Activated naive CD4-positive, alpha-beta T cell (primary cell): ENCODE data around the gene ASB7.
"Not testable (repeated sequence)": the region's sequence is repeated elsewhere in the genome, so short reads cannot be mapped to it uniquely, and the experiment has no call there.

Experiments
- DNase-seq, 4 experiments: peaks; one replicate each; lab custom pipeline; 2025; lab: John Stamatoyannopoulos, UW

ASB7 gene

DNA sequence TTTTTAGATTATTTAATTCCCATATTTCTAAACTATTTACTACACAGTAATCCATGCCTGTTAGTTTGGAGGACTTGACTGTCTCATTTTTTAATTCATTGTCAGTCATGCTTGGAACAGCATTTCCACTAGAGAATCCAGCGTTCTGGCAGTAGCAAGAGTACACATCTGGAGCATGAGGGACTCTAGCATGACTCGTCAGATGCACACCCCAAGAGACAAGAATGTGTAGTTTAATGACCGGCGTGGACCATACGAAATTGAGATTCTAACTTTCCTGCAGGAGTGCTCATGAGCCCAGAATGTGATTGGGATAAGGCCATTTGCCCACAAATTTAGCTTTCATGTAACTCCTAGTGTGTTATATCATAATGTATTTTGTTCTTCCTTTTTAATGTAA lies 48.9 kb downstream of the ASB7 start:
- DNase-seq = no peak

DNA sequence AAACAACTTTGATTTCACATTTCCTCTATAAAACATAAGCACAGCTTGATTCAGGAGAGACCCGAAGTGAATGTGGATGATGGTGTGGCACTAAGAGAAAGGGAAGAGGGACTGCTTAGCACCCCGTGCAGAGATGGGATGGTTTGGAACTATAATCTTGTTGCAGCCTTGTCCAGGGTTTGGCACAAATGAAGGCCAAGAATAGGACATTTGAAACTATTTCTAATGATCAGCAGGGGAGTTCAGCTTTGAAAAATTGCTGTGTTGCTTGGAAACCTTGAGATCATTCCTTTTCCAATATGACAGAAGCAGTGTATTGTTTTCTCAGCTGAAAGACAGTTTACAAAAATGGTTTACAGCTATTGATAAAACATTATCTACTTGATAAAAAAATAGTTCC lies 49.7 kb downstream of the ASB7 start:
- DNase-seq = no peak

DNA sequence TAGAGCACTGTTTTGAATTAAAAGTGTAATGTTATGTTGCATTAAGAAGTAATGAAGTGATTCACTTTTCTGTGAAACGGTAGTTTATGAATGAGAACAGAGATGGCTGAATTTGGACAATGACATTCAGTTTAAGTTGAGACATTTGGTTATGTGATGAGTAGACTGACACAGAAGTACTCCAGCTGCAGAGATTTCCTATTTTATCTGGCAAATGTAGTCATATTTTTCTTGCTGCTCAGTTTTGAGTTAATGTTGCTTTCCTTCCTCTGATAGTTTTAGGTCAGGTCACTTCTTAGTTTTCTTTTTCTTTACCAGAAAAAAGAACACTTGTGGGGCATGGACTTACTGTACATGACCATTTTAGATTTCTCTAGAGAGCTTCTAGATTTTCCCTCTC lies 51.2 kb downstream of the ASB7 start:
- DNase-seq = no peak

DNA sequence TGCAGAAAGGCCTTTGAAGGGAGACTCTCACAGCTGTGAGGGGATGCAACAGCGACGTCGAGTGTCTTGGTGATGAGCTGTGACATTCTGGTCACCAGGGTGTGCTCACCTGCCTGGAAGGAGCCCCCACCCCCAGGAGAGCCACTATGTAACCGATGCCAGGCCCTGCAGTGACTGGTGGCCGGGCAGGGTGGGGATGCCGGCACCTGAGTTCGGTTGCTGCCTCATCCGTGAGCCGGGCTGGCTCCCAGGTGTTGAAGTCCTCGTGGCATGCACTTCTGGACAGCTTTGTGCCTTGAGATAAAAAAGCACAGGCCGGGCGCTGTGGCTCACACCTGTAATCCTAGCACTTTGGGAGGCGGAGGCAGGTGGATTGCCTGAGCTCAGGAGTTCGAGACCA lies 56.5 kb downstream of the ASB7 start:
- DNase-seq = no peak

DNA sequence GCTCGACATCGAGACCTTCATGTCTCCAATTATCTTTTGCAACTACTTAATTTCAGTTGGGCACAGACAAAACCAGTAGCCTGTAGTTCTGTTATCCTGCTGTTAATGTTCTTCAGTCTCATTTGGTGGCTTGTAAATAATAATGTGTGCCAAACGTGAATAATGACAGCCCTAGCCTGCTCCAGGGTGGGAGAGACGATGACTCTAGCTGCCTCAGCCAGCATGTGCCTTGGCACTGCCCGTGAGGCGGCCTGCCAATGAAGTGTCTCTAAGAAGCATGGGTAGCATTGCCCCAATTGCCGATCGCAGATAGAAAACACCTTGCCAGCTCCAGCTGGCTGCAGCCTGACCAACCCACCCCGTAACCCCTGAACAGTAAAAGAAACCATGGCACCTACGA lies 58.8 kb downstream of the ASB7 start:
- no peak for DNase-seq

DNA sequence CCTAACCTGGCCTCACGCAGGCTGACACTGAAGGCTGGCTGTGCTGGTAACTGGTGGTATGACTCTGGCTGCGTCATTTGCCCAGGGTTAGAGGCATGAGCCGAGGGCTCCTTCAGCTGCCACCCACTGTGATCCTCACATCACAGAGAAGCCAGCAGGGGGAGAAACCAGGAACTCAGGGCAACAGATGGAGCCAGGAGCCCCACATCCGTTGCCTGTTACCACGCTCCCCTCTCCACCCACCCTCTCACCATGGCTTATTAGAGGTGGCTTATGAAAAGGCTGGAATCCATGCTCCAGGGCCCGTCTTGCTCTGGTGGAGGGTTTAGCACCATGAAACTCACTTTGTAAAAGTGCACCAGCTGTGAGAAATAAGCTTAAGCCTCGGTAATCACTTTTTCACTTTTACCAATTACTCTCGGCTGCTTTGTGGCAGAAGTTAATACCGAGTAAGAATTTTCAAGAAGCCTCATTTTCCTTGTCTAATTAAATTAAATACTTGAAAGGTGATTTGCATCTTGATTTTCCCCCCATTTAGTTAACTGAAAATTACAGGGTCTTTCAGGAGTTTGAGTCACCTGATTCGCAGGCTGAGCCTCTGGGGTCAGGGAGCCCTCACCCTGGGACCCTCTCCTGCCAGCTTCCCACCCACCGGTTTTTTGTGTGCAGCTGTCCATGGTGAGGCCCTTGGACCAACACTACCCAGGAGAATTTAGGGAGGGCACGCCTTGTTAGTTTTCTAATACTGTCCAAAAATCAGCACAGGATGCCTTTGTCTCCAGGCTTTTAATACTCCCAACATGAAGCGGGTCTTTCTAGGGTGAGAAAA lies 60.9 kb downstream of the ASB7 start:
- DNase-seq = no peak

DNA sequence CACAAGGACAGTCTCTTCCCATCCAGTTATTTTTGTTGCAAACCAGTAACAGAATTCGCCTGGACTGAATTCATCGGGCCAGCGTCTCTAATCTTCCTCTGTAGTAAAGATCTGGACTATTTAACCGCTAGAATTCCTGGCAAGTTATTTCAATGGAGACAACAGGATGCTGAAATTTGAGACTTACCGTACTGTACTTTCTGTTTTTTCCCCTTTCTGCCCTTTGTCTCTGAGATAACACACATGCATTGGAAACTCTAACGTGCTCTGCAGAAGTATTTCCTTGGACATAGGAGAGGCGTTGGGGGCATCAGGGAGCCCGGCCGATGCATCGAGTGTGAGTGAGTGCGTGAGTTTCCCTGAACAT lies 61.5 kb downstream of the ASB7 start:
- no peak for DNase-seq

DNA sequence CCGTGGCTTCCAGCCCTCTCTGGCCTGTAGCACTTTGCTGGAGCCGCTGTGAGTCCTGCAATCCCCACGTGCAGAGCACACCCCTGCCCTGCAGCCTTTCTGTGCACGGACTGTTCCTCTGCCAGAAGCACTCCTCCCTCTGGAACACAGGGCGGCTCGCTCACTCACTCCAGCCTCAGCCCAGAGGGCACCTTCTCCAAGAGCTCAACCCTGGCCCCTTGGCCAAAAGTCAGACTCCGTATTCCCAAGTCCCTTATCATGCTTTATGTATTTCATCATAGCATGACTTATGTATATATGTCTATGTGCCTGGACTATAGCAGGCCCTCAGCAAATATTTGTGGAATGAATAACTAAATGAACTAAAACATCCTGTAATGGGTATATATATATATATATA lies 63.2 kb downstream of the ASB7 start:
- DNase-seq = no peak

DNA sequence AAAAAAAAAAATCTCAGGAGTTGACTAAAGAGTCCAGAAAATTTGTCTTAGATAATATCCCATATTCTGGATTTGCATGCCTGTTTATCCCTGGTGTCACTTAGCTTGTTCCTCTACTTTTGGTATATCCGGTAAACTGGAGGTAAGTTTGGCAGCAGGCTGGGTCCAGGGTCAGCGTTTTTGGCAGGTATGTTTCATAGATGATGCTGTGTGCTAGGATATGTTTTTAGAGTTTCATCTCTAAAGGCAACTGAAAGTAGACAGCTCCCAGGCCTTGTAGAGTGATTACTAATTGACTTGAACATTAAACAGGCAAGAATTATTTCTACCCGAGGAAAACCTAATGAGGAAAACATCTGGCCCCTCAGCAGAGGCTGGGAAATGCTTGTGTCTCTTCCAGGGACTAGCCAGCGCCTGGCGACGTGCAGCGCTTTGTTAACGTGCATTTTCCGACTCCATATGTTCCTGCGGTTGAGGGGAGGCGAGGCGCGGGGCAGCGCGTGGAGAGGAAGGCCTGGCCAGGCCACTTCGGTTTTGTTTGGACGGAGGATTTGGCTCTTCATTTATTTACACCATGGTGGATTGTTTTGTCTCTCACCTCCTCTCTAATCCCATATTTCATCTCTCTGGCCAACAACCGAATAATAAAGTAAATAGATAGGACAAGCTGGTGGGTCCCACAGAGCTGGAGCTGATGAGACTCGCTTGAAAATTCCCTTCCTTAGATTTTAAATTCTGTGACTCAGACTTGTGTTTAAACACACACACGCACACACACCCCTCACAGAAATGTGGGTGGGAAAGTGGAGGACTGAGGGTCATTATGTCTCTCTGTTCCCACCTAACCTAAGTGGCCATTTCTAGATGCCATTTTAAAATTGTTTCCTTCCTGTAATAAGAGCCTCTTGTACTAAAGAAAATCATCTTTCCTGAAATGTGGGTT lies 65.3 kb downstream of the ASB7 start:
- no peak for DNase-seq

DNA sequence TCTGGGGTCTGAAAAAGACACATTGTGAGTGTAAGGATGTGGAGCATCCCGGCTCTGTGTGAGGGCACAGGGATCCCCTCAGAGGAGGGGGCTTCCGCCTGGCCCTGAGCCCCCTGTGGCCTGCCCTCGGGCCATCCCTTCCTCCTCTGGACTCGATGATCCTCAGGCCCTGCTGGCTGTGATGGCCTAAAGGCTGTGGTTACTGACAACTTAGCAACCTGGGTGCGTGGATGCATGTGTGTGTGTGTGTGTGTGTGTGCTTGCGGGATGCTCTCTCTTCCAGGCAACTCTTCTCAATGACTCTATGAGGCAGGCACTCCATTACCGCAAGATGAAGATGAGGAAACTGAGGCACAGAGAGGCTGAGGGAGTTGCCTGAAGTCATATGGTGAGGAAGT lies 66.0 kb downstream of the ASB7 start:
- no peak for DNase-seq

DNA sequence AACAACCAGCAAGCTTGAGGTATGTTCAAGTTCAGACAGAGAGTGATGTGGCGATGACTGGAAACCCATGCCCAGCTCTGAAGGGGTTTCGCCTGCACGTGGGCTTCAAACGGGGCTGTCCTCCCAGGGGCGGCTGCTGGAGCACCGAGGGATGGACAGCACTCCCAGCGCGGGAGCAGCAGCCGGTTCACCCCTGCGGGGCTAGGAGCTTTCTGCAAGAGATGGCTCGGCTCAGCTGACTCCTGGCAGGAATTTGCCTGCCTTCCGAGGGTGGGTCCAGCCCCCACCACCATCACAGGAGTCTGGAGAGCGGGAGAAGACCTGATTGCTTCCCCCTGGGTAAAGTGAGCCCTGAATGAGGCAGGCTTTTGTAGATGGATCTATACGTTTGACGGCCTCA lies 66.9 kb downstream of the ASB7 start:
- DNase-seq = no peak

DNA sequence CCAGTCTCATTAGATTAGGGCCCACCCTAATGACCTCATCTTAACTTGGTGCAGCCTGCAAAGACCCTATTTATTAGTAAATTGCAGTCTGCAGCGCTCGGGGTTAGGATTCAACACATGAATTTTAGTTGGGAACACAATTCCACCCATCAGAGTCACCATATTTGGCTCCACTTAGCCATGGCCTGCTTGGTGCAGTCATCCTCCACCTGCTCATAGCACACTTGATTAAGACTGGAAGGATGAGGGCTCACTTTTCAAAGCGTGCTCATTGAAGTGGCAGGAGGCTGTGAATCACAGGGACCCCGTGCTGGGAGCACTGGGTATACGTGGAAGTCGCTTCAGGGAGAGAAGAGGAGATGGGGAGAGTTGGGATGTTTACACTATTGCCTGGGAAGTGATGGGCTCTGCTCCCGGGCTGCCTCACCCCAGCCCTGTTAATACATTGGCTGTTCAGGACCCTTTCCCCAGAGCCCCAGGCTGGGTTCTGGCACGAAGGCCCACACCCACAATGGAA lies 68.2 kb downstream of the ASB7 start:
- no peak for DNase-seq

DNA sequence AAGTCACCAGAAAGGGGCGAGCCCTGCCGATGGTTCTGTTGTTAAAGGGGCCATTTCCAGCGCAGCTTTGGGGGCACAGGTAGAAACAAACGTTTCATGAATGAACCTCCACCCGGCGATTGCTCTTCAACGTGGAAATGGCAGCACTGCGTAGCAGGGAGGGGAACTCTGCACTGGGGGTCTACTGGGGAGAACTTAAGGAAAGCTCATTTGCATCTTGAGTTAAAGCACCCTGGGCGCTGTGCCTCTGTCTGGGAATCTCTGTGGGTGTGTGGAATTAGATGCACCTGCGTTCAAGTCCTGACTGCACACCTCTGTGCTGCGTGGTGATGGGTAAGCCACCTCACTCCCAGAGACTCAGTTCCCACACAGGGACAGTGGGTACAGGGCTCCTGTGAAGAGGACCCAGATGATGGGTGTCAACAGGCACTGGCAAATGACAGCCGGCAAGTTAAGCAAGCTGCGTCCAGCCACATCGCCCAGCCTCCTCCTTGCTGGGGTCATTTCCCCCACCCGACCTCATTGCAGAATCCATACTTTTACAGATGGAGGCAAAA lies 68.8 kb downstream of the ASB7 start:
- no peak for DNase-seq

DNA sequence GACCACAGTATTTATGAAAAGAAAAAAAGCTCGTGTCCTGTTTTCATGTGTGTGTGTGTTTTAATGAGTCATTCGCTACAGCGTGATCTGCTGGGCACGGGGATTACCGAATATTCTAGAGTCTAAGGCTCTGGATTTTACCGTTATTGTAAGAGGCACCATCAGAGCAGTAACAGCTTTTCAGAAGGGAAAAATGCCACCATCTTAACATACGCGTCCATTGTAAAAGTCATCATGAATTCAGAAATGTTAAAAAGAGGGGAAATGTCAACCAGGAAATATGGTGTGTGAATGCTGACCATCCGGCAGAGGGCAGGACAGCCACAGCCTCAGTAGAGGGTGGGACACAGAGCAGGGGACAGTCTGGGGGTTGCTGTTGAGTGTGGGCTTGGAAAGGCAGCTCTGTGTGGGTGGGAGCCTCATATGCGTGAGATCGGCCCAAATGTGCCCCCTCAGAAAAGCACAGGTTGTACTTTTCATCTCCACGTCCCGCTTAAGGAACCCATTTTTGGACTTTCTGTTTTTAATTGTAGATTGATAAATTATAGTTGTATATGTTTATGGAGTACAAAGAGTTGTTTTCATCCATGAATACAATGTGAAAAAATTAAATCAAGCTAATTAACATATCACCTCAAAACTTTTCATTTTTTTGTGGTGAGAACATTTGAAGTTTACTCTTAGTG lies 69.6 kb downstream of the ASB7 start:
- DNase-seq = no peak

DNA sequence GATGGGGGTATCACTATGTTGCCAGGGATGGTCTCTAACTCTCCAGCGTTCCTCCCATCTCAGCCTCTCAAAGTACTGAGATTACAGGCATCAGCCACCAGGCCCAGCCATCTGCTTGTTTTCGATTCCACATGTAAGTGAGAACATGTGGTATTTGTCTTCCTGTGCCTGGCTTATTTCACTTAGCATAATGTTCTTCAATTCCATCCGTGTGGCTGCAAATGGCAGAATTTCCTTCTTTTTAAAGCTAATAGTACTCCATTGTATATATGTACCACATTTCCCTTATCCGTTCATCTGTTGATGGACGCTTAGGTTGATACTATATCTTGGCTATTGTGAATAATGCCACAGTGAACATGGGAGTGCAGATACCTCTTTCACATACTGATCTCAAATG lies 70.6 kb downstream of the ASB7 start:
- no peak for DNase-seq

DNA sequence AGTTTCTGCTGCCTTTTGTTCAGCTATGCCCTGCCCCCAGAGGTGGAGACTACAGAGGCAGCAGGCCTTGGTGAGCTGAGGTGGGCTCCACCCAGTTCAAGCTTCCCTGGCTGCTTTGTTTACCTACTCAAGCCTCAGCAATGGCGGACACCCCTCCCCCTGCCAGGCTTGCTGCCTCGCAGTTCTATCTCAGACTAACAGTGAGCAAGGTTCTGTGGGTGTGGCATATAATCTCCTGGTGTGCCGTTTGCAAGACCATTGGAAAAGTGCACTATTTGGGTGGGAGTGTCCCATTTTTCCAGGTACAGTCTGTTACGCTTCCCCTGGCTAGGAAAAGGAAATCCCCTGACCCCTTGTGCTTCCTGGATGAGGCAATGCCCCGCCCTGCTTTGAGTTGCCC lies 76.8 kb downstream of the ASB7 start:
- DNase-seq = not testable (repeated sequence)

DNA sequence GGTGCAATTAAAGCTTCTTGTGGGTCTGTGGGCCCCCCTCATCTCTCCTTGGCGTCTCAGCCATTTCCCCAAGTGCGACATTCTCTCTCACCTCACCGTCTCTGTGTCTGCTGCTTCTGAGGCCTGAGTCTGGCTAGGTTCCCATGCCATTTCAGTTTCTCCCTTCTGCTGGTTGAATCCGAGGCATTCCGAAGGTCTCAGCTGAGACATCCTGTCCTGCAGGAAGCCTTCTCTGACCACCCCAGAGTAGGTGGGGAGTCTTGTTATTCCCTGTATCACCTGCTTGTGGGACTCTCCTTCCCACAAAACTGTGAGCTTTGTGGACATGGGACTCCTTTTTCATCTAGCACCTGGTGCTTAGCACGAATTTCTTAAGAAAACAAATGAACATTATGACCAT lies 78.3 kb downstream of the ASB7 start:
- DNase-seq = no peak

DNA sequence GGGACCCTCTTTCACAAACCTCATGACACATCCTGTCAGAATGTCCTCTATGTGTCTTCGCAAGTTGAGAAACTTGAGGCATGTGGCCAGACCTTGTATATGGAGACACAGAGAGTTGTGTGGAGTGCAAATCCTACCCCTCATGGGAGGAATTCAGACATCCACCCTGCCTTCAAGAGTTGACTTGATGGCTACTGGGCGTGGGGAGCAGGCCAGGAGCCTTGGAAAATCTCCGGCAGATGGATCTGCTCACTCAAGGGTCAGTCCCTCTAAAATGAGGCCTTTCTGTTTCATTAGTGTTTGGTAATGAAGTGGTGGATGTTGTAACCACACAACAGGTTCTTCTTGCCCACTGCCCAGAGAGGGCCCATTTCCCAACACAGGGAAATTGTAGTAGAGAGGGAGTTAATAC lies 79.0 kb downstream of the ASB7 start:
- DNase-seq = no peak

DNA sequence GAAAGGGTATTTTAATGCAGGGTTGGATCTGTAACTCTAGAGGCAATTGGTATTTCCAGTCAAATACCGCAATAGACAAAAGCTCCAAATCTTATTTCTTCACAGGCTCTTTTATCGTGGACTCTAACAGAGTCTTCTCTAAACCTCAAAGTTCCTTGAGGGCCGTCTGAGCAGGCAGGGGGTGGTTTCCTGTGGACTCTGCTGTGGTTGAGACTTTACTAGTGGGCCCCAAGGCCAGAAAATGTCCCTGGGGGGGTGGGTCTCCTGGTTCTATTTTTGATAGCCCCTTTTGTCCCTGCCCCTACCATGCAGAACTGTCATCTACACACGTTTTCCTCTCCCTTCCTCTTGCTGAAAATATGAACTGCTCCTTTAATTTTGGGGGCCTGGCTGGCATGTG lies 80.1 kb downstream of the ASB7 start:
- DNase-seq = no peak

DNA sequence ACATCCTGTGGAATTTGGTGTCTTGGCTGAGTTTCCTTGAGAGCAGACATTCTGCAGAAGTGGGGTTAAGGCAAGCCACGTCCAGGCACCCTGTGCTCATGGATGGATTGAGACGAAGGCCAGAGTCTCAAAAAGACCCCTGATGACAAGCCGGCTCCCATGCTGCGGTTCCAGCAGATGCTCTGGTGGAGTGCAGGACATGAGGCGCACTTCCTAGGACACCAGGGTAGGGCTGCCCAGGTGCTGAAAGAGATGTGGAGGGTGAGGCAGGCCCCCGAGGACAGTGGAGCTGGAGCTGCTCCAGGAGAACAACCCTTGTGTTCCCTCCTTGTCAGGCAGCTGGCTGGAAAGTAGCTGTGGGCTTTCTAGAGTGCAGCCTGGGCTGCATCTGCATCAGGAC lies 81.0 kb downstream of the ASB7 start:
- no peak for DNase-seq

DNA sequence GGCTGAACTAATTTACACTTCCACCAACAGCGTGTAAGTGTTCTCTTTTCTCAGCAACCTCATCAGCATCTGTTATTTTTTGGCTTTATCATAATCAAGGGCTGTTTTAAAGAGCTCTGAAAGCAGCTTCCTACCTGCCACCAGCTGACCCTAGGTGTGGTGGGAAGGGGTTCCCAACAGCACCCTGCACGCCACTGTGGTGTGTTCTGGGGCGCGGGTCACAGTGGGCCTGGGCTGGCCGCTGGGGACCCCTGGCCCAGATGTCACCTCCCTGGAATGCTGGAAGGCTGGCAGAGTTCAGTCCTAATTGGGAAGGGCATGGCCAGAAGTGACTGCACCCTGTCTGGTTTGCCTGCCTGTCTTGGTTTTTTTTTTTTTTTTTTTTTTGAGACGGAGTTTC lies 82.2 kb downstream of the ASB7 start:
- no peak for DNase-seq

DNA sequence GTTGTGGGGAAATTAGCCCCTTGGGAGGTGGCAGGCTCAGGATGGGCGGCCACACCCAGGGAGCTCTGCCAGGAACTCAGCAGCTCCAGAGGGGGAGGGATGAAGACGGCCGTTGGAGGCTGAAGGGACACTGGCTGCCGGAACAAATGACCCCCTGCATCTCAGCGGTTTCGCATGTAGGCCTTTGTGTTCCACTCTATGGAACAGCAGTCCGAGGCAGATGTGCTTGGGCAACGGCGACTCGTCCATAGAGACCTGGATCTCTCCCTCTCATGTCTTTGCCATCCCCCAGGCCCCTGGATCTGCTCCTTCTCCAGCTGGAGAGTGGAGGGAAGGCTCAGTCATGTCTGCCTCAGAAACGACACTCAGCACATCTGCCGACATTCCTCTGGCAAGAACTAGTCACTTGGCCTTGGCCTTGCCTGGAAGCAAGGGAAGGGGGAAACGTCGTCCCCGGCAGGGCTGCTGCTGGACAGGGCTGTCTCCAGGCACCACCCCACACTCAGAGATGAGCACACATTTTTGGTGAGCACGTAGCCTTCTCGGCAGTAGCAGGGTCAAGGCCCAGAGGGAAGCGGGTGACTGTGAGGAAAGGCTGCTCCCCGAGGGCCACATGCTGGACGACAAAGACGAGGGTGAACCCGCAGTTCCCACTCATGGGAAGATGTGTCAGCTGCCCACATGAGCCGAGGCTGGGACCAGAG lies 83.8 kb downstream of the ASB7 start:
- no peak for DNase-seq
